HFFc6 (cell line): ENCODE data around the gene KRT6B. TPM values are rescaled to one million over a fixed set of nuclear protein-coding genes. Genes with fewer than 3 reads are reported as not detected.

Experiments
- DNase-seq: peaks from one replicate; pipeline ENCODE4 v3.0.0-alpha.2; 2018
- H3K27ac Mint-ChIP-seq: 2 replicates; pipeline ENCODE4 v1.8.0; 2020; ENCODE audit warnings: mild to moderate bottlenecking, mixed read lengths
- H3K27me3 Mint-ChIP-seq: 2 replicates; pipeline ENCODE4 v1.8.0; 2021; ENCODE audit warnings: mild to moderate bottlenecking, moderate library complexity, mixed read lengths; ENCODE audit not compliant: insufficient read depth
- H3K36me3 Mint-ChIP-seq: 2 replicates; pipeline ENCODE4 v1.8.0; 2021; ENCODE audit warnings: low read depth, mixed read lengths
- H3K4me1 Mint-ChIP-seq: 2 replicates; pipeline ENCODE4 v1.8.0; 2020; ENCODE audit warnings: low read depth, mixed read lengths
- H3K4me3 Mint-ChIP-seq: 2 replicates; pipeline ENCODE4 v1.8.0; 2020; ENCODE audit warnings: mild to moderate bottlenecking, moderate library complexity, mixed read lengths
- H3K9me3 Mint-ChIP-seq: 2 replicates; pipeline ENCODE4 v1.8.0; 2020; ENCODE audit warnings: mild to moderate bottlenecking, mixed read lengths
- CTCF ChIP-seq: fragments of 200-600 bp; sonication (generic); IDR thresholded peaks from 2 replicates; pipeline ENCODE4 v1.5.0; 2021; ENCODE audit warnings: antibody characterized with exemption, mild to moderate bottlenecking
- total RNA-seq, 6 experiments: library from RNA; stranded (reverse); fragmentation: NEBNext Ultra II Directional; extraction: Animal tissue kit (Norgen Biotek cat#: 25700); gene quantifications; 2 replicates in 1 of 6; 3 replicates in 5 of 6; pipeline ENCODE4 v1.2.3, GENCODE V29; 2021

KRT6B gene
- total RNA-seq, 6 experiments from 2014 or later = not detected

DNA sequence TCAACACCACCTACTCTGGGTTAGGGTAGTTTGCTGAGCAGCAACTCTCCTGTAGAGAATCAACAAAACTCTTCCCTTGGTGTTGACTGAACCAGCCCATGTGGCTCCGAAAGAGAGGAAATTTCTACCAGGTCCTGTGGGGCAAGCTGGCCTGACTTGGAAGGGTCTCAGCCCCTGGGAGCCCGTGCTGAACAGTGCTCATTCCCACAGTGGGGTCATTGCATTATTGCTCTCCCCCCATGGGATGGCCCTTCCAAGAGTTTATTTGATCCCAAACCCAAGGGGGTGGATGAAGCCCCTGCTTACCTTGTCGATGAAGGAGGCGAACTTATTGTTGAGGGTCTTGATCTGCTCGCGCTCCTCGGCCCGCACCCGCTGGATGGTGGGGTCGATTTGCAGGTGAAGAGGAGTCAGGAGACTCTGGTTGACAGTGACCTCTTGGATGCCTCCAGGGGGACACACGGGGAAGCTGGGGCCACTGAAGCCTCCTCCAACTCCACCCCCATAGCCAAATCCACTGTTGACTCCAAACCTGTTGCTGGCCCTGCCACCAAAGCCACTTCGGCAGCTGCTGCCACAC lies 18.4 kb downstream of the KRT6B start:
- no peaks in the 10 kb centered on the region for H3K9me3 Mint-ChIP-seq
- H3K4me1 Mint-ChIP-seq = peaks cover 24% of the 10 kb centered on the region
- no peak for TF ChIP-seq CTCF
- DNase-seq = no peak
- no peak overlapping the region for H3K4me3 Mint-ChIP-seq
- no peaks in the 10 kb centered on the region for H3K36me3 Mint-ChIP-seq
- peaks cover 40% of the 10 kb centered on the region for H3K27me3 Mint-ChIP-seq
- no peak overlapping the region for H3K27ac Mint-ChIP-seq

GRCh38 chr12:52432559-52433207 lies 19.3 kb downstream of the KRT6B start:
- DNase-seq = no peak
- Mint-ChIP-seq H3K27me3 (peaks cover 46% of the 10 kb centered on the region), H3K9me3 (no peaks in the 10 kb centered on the region), H3K27ac (no peak overlapping the region), H3K4me3 (no peak overlapping the region), H3K36me3 (no peaks in the 10 kb centered on the region), H3K4me1 (peaks cover 24% of the 10 kb centered on the region)
- no peak for TF ChIP-seq CTCF

DNA sequence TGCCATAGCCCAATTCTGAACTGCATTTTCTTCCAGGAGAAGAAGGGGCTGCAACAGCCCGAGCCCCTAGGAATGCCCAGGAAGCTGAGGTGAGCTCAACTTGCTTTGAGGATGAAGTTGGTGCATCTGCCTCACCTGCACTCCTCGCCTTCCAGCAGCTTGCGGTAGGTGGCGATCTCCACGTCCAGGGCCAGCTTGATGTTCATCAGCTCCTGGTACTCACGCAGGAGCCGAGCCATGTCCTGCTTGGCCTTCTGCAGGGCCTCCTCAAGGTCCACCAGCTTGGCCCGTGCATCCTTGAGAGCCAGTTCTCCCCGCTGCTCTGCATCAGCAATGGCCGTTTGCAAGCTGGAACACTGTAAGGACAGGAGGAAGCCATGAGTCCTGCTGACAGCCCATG lies 23.8 kb downstream of the KRT6B start:
- Mint-ChIP-seq H3K9me3 (no peaks in the 10 kb centered on the region), H3K4me3 (no peak overlapping the region), H3K27ac (no peak overlapping the region), H3K27me3 (peaks cover 58% of the 10 kb centered on the region), H3K36me3 (no peaks in the 10 kb centered on the region), H3K4me1 (no peaks in the 10 kb centered on the region)
- TF ChIP-seq CTCF = no peak
- DNase-seq = no peak

DNA sequence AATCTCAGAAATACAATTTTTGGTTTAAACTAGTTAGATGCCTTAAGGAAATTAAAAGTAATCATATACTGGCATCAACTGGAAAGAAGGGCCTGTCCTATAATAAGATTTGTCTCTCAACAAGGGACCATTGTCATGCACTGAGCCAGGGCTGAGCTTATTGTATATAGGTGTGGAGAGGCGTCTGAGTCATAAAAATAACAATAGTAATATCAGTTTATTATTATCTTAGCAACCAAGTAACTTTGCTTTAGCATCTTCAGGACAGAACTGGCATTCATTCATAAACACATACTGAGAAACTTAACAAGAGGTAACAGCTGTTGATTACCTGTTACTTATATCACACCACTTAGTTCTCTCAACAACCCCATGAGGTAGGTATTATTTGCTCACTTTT lies 24.9 kb downstream of the KRT6B start:
- no peak overlapping the region for H3K4me3 Mint-ChIP-seq
- H3K27ac Mint-ChIP-seq = no peak overlapping the region
- no peaks in the 10 kb centered on the region for H3K9me3 Mint-ChIP-seq
- H3K36me3 Mint-ChIP-seq = no peaks in the 10 kb centered on the region
- no peak for TF ChIP-seq CTCF
- H3K27me3 Mint-ChIP-seq = peaks cover 64% of the 10 kb centered on the region
- no peak for DNase-seq
- H3K4me1 Mint-ChIP-seq = no peaks in the 10 kb centered on the region

GRCh38 chr12:52426034-52426433 lies 25.9 kb downstream of the KRT6B start:
- no peak overlapping the region for H3K4me3 Mint-ChIP-seq
- DNase-seq = no peak
- no peaks in the 10 kb centered on the region for H3K36me3 Mint-ChIP-seq
- no peaks in the 10 kb centered on the region for H3K9me3 Mint-ChIP-seq
- H3K27me3 Mint-ChIP-seq = peaks cover 68% of the 10 kb centered on the region
- H3K27ac Mint-ChIP-seq = no peak overlapping the region
- H3K4me1 Mint-ChIP-seq = no peaks in the 10 kb centered on the region
- TF ChIP-seq CTCF = no peak
